IMR-90 (cell line): ENCODE data around the gene SLC16A4.

Experiments
- CEBPB ChIP-seq: IDR thresholded peaks from 2 replicates; pipeline ENCODE4 v1.6.1; 2012; ENCODE audit warnings: low read depth, low read length, improper control_type of control experiment
- CTCF ChIP-seq: conservative IDR thresholded peaks from 2 replicates; pipeline ENCODE4 v1.5.1; 2012; ENCODE audit warnings: mild to moderate bottlenecking, low read depth, low read length, improper control_type of control experiment
- MXI1 ChIP-seq: IDR thresholded peaks from 2 replicates; pipeline ENCODE4 v1.6.1; 2012; ENCODE audit warnings: low read depth, mild to moderate bottlenecking, low read length, moderate library complexity, borderline replicate concordance
- POLR2A ChIP-seq: IDR thresholded peaks from 2 replicates; pipeline ENCODE4 v1.6.1; 2012; ENCODE audit warnings: mild to moderate bottlenecking, low read depth, low read length
- RAD21 ChIP-seq: IDR thresholded peaks from 2 replicates; pipeline ENCODE4 v1.6.1; 2012; ENCODE audit warnings: low read length, improper control_type of control experiment
- RFX5 ChIP-seq: IDR thresholded peaks from 2 replicates; pipeline ENCODE4 v1.8.0; 2012; ENCODE audit warnings: low read depth, mild to moderate bottlenecking, low read length, moderate library complexity
- USF2 ChIP-seq: fragments of 150-350 bp; IDR thresholded peaks from 2 replicates; pipeline ENCODE4 v1.6.1; 2017; ENCODE audit warnings: mild to moderate bottlenecking, antibody characterized with exemption, low read length, low read depth

DNA sequence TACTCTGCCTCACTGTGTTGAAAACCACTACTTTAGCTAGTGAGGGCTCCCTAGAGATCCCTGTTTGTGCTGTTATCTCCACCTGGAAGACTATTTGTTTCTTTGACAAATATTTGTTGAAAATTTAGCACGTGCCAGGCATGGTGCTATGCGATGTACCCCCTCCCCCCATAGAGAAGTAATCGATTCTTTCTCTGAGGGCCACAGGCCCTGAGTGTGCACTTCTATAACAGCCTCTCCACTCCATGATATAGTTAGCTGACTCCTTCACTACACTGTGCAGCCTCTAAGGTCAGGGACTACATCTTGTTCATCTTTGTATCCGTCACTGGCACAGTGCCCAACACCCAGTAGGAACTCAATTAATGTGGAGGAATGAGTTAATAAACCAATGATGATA is 69.0 kb downstream of the SLC16A4 start:
- TF ChIP-seq POLR2A: no peak
- TF ChIP-seq USF2: no peak
- TF ChIP-seq CTCF: no peak
- TF ChIP-seq CEBPB: no peak
- TF ChIP-seq RAD21: no peak
- no peak for TF ChIP-seq MXI1
- no peak for TF ChIP-seq RFX5
